HG03045 (cell line): Measurements from ENCODE around the gene DPP6.

Experiments used
- ATAC-seq: cut with Tn5 transposase; IDR thresholded peaks from one replicate; pipeline ENCODE4 v1.9.1; 2021; ENCODE audit warnings: mild to moderate bottlenecking, moderate library complexity; ENCODE audit not compliant: unreplicated experiment

Gene DPP6

DNA sequence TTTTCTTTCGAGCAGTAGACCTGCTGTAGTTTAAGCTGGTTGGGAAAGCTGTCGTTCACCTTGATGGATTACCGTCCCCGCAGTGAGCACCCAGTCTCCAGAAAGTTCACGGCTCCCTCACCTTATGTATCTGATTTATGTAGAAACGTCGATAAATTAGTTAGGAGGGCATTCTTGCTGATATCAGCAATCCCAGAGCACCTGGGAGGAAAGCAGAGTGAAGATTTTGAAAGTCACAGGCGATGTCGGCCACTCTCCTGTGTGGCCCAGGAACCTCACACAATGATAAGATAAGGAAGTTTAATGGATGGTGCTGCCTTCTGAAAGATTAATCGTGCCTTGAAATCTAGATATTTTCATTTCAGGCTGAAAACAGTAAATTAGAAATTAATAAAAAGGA lies 336.8 kb downstream of the DPP6 start:
- ATAC-seq: no peak

DNA sequence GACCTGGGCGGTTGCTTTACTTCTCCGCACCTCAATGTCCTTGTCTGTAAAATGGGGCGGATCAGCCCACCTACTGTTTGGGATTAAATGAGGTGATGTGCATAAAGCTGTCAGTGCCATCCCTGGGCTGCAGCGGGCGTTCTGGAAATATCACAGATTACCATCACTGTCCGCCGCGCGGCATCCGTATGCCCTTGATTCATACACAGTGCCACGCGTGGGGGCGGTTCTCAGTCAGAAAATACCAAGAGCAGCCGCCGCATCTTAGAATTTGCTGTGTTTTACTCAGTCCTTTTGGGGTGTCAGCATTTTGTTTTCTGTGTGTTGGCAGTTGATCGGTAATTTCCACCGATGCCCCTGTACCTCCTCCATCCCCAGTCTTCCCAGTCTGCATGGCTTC lies 338.8 kb downstream of the DPP6 start:
- no peak for ATAC-seq

DNA sequence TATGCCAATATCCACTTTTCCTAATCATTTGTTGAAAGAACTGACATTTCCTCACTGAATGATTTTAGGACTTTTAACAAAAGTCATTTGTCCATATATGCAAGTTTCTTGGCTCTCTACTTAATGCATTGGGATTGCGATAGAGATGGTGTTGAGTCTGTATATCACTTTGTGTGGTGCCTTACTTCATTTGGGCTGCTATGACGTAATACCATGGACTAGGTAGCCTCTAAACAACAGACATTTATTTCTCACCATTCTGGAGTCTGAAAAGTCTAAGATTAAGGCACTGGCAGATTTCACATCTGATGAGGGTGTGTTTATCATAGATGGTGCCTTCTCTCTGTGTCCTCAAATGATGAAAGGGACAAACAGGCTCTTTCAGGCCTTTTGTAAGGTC lies 342.6 kb downstream of the DPP6 start:
- ATAC-seq: no peak

DNA sequence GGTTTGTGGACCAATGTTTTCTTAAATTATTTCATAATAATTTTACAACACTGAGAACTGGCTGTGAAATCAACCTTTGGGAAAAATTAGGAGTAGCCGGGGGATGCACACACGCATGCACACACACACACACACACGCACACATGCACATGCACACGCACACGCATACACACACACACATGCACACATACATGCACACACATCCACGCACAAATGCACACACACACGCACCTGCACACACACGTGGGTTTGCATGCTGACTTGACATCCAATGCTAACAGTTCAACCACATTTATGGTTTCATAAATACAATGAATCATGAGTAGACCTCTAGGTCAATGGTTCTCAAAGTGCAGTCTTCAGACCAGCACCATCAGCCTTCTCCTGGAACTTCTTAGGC lies 354.1 kb downstream of the DPP6 start:
- no peak for ATAC-seq

DNA sequence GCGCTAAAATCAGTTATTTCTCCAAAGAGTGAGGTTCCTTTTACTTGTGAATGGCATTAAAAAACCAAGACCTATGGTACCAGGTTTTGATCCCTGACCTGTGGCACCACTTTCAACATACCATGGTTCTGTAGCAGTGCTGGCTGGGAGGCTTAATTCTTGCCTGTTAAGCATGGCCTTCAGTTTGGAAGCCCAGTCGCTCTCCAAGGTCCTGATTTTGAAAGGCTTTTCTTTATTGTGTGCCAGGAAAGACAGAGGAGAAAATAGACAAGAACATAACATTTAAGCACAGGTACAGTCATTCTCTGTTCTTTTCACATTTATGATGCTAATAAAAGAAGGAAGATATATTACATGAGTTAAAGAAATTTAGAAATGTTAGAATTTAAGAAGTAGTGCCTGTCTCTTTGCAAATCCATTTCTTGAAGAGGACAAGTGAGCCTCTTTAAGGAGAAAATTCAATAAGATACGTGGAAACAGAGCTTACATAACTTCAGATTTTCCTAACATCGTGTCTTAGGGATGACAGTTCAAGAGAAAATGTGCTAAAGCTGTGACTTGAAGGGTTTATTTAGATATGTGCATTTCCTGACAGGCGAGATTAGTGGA lies 357.6 kb downstream of the DPP6 start:
- ATAC-seq: no peak

DNA sequence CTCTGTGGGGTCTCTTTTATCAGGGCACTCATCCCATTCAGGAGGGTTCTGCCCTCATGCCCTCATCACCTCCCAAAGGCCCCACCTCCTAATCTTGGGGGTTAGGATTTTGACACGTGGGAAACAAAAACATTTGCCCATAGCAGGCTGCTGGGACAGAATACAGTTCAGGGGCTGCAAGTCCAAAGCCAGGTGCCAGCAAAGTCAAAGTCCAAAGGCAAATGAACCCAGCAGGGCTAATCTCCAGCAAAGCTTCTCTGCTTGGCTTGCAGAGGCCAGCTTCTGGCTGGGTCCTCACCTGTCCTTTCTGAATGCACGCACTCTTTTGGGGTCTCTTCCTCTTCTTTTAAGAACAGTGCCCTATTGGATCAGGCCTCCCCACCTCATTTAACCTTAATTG lies 359.9 kb downstream of the DPP6 start:
- ATAC-seq: no peak

DNA sequence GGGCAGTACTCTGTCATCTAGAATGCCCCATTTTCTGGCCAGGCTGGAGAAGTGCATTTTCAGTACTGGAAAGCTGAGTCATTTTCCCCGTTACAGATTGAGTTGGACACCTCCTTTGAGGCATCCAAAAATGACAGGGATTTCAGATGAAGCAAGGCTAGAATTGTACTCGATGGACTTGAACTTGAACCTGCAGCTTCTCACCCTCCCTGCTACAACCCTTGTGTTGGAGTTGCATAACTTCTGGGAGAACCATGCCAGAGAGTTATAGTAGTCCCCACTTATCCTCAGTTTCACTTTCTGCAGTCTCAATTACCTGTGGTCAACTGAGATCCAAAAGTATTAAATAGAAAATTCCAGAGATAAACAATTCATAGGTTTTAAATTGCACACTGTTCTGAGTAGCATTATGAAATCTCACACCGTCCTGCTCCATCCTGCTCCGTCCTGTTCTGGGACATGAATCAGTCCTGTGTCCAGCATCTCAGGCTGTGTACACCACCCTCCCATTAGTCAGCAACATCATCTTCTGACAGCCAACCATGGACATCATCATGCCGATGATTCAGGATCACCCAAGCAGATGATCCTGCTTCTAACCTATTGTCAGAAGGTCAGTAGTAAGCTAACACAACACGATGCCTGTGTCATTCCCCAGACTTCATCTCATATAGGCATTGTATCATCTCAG lies 363.7 kb downstream of the DPP6 start:
- ATAC-seq: no peak

DNA sequence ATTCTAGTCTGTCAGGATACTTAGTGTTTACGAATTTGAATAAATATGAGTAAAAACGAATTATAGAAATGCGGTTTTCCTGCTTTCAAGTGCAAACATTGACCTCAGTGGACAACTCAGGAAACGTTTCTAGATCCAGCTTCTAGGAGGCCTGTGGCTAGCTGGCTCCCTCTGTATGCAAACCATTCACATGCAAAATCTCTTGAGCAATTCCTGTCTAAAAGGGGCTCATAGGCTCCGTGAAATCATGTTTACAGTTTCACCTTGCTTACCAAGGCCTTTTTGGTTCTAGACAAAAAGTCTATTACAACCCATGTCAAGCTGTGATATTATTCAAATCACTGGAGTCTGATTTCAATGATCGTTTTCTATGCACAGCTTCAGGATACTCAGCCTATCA lies 364.5 kb downstream of the DPP6 start:
- no peak for ATAC-seq

DNA sequence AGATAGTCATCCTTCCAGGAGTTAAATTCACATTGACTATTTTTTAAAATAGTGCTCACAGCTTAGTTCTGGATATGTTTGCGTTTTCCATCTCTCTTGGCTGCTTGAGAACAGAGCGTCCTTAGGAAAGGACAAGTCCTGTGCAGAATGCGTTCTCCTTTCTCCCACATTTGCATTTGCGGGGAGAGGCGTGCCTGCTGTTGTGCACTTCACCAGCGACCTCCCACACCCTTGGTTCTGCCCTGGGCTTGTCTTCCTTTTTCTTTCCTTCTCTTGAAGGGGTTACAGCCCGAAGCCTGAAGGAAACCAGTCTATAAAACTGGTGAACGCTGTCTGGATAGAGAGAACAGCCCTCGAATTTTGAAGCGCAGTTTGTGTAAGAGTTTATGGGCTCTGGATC lies 367.1 kb downstream of the DPP6 start:
- ATAC-seq: no peak

DNA sequence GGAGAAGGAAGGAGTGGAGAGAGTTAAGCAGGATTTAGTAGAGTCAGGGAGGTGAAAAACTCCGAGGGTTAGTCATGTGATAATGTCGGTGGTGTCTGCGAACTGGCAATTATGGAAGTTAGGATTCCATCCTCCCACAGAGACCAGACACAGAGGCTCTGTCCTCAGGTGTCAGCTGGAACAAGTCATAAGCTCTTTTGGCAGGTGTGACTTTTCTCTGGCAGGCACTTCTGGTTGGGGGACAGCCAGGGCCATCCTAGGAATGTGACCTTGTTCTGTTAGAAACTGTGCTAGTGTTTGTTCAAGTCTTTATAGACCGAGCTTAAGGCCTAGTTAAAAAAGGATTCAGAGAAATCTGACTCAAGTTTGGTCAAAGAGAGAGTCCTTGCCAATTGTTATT lies 371.0 kb downstream of the DPP6 start:
- no peak for ATAC-seq

DNA sequence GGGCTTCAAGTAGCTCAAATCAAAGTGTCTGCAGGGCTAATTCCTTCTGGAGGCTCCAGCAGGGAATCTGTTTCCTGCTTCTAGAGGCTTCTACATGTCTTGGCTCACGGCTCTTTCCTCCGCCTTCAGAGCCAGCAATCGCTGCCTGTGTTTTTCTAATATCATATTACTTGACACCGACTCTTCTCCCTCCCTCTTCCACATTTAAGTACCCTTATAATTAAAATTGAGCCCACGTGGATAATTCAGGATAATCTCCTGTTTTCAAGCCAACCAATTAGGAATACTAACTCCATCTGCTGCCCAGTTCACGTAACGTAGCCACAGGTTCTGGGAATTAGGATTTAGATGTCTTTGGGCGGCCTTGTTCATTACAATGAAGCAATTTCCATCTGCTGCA lies 372.2 kb downstream of the DPP6 start:
- no peak for ATAC-seq

DNA sequence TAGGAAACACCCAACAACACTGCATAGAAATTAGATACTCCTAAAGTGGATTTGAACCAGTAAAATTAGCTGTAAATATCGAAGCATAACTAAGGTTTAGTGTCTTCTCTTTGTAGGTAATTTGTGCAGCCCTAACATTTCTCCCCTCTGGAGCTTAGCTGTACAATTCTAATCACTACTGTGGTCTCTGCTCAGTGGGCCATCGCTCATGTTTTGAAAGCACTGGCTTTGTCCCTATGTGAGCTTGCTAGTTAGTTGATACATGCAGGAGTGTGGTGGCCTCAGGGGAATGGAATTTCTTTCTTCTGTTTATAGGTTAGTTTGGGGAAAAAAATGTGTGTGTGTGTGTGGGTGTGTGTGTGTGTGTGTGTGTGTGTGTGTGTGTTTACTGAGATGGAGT lies 373.1 kb downstream of the DPP6 start:
- ATAC-seq: no peak

DNA sequence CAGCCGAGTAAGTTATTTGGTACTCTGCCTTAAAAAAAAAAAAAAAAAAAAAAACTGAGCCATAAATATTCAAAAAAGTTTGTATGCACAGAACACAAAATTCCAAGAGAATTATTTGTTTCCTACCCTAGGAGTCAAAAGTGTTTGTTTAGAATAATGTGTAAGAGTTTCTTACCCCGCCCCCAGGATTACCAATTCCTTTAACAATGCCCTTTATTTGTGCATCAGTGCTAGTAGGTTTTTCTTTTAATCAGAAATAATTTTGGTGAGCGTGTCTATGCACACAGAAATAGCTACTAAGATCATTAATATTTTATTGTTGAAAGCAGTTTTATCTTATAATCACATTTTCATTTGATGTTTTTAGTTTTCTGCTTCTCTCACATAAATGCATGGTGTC lies 374.6 kb downstream of the DPP6 start:
- no peak for ATAC-seq

DNA sequence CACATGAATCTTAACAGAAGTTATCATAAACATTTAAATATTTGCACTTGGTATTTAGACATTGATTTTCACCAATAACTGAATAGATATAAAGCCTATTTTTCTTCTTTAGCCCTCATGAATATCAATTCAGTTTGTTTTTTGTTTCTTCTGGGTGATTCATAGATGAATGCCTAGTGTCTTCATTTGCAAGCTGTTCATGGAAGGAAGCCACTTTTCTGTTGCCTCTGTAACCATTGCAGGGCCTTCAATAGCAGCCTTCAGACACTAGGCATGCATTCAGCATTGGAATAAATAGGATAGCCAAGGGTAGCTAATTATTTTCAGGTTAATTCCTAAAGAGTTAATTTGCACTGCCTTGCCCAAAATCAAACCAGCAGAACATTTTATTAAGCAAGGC lies 375.3 kb downstream of the DPP6 start:
- ATAC-seq: no peak

DNA sequence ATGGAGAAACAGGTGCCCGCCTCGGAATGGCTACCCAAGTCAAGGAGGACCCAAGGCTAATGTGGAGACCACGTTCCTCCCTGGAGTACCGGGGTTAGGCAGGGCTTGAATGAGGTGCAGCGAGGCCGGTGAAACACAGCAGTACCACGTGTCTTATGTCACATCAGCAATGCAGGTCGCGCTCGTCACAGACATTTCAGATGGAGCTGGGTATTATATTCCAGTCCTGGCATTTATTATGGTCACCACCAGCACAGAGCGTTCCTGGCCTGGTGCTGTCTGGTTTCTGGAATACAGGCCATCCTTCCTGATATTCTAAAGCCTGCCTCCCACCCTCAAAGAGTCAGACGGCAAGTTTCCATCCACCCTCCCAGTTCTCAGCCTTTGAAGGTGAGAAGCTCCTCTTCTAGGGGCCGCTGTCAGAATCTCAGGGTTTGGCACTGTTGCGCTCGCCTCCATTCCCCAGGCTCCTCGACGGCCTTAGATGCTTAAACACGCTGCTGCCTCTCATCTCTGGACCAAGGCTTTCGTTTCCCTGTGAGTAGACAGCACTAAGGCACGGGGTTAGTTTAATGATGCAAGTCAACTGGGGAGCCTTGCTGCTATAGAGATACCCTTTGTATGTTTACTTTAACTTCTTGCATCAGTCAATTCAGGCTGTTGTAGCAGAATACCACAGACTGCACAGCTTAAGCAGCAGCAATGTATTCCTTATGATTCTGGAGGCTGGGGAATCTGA lies 377.6 kb downstream of the DPP6 start:
- ATAC-seq: no peak

DNA sequence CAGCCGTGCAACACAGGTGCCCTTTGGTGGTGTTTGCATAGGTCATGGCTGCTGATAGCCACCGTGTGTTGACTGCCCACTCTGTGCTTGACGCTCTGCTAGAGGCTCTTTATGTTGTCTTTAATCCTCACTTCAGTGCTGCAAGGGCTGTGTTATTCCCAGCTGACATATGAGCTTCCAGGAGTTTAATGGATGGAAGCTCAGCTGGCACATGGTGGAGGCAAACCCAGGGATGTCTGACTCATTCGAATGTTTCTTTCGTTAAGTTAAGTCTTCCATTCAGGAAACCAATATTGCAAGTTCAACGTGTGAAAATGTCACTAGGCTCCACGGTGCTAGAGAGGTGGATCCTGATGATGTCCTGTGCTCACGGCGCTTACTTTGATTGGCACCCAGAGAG lies 378.4 kb downstream of the DPP6 start:
- no peak for ATAC-seq

DNA sequence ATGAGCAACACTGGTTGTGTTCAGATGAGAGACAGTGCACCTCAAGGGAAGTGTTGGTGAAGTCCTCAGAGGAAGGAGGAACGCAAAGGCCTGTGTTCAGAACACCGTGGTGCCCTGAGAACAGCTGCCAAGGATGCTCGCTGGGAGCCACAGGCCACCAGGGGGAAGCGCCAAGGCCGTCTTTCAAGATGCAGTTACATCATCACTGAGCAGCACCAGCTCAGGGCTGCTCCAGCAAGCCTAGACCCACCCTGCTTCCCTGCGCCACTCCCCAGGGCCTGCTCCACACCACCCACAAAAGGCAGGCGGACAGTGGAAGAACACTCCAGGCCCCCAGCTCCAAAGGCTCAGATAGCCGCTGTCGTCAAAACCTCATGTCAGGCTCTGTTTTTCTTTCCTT lies 378.8 kb downstream of the DPP6 start:
- no peak for ATAC-seq

DNA sequence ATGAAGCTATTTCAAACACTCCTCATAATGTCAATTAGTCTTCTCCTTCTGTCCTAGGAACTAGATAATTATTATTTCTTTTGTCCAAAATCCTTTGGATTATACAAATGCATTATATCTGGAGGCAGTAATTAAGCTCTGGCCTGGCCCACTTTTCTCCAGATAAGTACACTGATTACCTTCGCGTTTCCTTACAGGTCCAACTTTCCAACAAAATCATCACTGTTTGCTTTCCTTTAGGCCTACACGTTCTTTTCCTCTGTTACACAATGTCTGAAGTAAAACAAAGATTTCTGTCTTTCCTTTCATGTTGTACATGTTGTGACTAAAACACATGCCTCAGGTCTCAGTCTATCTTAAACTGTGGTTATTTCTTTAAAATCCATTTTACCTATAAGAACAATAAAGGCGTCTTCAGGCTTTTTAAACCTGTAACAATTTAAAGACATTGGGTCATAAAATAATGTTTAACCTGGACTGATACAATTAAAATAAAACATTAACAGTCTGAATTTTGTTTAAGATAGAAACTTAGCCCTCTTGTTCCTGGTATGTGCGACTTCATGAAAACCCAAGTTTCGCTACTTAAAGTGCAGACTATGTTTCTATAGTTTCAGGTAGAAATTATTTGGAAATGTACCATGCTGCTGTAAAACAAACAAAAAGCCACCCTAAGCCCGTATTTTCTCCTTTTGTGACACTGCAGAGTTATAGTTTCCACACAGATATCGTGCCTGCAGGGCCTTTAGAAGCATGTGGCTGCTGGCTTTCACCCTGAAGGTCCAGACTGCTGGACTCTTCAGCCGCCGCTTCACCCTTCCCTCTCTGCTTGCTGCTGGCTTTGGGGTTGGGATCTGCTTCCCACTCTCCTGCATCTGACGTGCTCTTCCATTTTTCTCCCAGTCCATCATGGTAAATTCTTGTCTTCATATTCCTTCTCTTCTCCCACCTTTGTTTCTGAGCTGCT lies 381.7 kb downstream of the DPP6 start:
- ATAC-seq: no peak

DNA sequence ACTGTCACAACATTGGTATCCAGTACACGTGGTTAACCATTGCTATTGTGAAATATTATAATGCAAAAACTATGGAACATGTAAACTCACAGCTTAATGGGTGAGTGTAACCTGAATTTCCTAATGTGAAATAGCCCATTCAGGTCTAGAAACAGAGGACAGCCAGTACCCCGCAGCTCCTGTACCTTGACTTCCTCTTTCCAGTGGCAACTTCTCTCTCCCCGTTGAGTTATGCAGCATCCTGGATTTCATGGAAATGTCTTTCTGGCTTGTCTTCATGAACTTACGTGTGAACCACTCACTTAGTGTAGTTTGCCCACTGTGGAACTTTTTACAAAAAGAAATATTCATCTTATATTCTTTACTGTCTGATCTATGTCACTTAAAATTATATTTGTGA lies 384.4 kb downstream of the DPP6 start:
- no peak for ATAC-seq

DNA sequence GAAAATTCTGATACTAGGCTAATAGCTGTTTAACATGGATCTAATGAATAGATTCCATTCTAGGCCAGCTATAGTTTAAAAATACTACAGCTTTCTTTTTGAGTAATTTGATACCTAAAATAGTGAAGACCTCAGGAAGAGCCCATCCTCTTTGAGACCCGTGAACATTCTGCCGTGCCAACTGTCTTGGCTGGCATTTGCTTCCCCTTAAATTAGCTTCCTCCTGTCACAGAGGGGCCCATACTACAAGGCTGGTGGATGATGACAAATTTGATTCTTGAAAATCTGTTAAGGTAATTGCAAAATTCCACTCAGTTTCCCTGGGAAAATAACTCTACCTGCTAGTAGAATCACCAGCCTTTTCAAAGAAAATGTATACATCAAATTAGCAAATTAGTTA lies 385.0 kb downstream of the DPP6 start:
- no peak for ATAC-seq
